K562 (cell line): ENCODE data around the gene GMEB1. TPM values are rescaled to one million over a fixed set of nuclear protein-coding genes. Genes with fewer than 3 reads are reported as not detected.

Source experiments
- BRF1 ChIP-seq: IDR thresholded peaks from 3 replicates; pipeline ENCODE4 v1.6.1; 2011; ENCODE audit warnings: borderline replicate concordance, mild to moderate bottlenecking; ENCODE audit not compliant: insufficient read length; ENCODE audit errors: extremely low read depth
- EZH2 ChIP-seq: IDR thresholded peaks from 2 replicates; pipeline ENCODE4 v1.6.1; 2012; ENCODE audit warnings: low read depth, mild to moderate bottlenecking, inconsistent platforms, low read length, borderline replicate concordance
- FOXK1 ChIP-seq: sonication (generic); formaldehyde crosslinking; IDR thresholded peaks from 2 replicates; pipeline ENCODE4 v1.8.0; 2022; ENCODE audit warnings: missing genetic modification reagents, mild to moderate bottlenecking, borderline replicate concordance
- FOXK2 ChIP-seq, 2 experiments: fragments of 450-650 bp; IDR thresholded peaks in 1 of 2; conservative IDR thresholded peaks in 1 of 2; 2 replicates each; pipeline ENCODE4 v1.6.1; 2016; ENCODE audit warnings: low read depth in 2 of 2, mild to moderate bottlenecking in 1 of 2
- KLF1 ChIP-seq: fragments of 450-650 bp; IDR thresholded peaks from 2 replicates; pipeline ENCODE4 v1.6.1; 2016; ENCODE audit warnings: missing genetic modification characterization, missing compliant biosample characterization
- MLLT1 ChIP-seq, 2 experiments: fragments of 450-650 bp; IDR thresholded peaks; 2 replicates each; pipeline ENCODE4 v1.6.1; 2016
- PML ChIP-seq: IDR thresholded peaks from 2 replicates; pipeline ENCODE4 v1.6.1; 2012; ENCODE audit warnings: low read length, inconsistent platforms
- SRSF1 ChIP-seq: fragments of 200-400 bp; formaldehyde crosslinking; IDR thresholded peaks from 2 replicates; pipeline ENCODE4 v1.6.1; 2017; ENCODE audit warnings: mild to moderate bottlenecking, low read depth, low read length, moderate library complexity
- TEAD2 ChIP-seq: fragments of 450-650 bp; IDR thresholded peaks from 2 replicates; pipeline ENCODE4 v1.6.1; 2016; ENCODE audit warnings: missing genetic modification characterization, control low read depth, missing compliant biosample characterization
- ZBTB11 ChIP-seq, 3 experiments: fragments of 200-800 bp in 1 of 3; fragments of 250-450 bp in 1 of 3; fragments of 450-650 bp in 1 of 3; sonication (Bioruptor Pico) in 1 of 3; sonication (Bioruptor generic) in 1 of 3; formaldehyde crosslinking in 1 of 3; IDR thresholded peaks; 2 replicates each; pipeline versions ENCODE4 v1.6.1 to v1.8.0; 2016 to 2022; ENCODE audit warnings: mild to moderate bottlenecking in 2 of 3, missing genetic modification characterization in 2 of 3, missing compliant biosample characterization in 1 of 3, moderate library complexity in 1 of 3
- ZKSCAN3 ChIP-seq: fragments of 250-450 bp; sonication (Bioruptor Pico); IDR thresholded peaks from 2 replicates; pipeline ENCODE4 v1.4.0; 2020
- ZNF121 ChIP-seq: sonication (generic); formaldehyde crosslinking; conservative IDR thresholded peaks from 2 replicates; pipeline ENCODE4 v1.8.0; 2022; ENCODE audit warnings: missing genetic modification reagents
- ZNF408 ChIP-seq: fragments of 250-450 bp; sonication (Bioruptor Pico); IDR thresholded peaks from 2 replicates; pipeline ENCODE4 v1.4.0; 2020; ENCODE audit warnings: low read depth, mild to moderate bottlenecking, moderate library complexity
- ZNF584 ChIP-seq: fragments of 200-800 bp; sonication (Bioruptor generic); IDR thresholded peaks from 2 replicates; pipeline ENCODE4 v1.6.1; 2016; ENCODE audit warnings: low read depth, mild to moderate bottlenecking, missing genetic modification characterization, missing compliant biosample characterization
- ZNF780A ChIP-seq: fragments of 250-450 bp; sonication (Bioruptor Pico); IDR thresholded peaks from 2 replicates; pipeline ENCODE4 v1.5.0; 2021; ENCODE audit warnings: mild to moderate bottlenecking
- polyA plus RNA-seq, 8 experiments: library from polyadenylated mRNA; depleted of rRNA in 4 of 8; stranded (reverse) in 5 of 8; unstranded in 3 of 8; fragments of >200 nt; fragmentation: Nextera tagmentation in 2 of 8; fragmentation: Illumina TruSeq in 1 of 8; extraction: Ambion mirVana in 2 of 8; extraction: Trizol in 1 of 8; gene quantifications; 2 replicates each; pipeline versions ENCODE4 v1.2.1 to v1.2.3, GENCODE V29; 2011 to 2014; ENCODE audit warnings: inconsistent platforms in 1 of 8, missing spikeins in 1 of 8
- total RNA-seq, 7 experiments: library from RNA; depleted of rRNA in 6 of 7; stranded (reverse); fragments of >200 nt in 6 of 7; fragmentation: Illumina TruSeq in 2 of 7; extraction: Trizol in 2 of 7; gene quantifications; 2 replicates each; pipeline versions ENCODE4 v1.2.1 to v1.2.3, GENCODE V29; 2011 to 2021; ENCODE audit warnings: low replicate concordance in 1 of 7
- TF ChIP-seq, protein P1 (sequence below): fragments of 250-450 bp; sonication (Bioruptor Pico); IDR thresholded peaks from 2 replicates; pipeline ENCODE4 v1.5.1; 2021; ENCODE audit warnings: mild to moderate bottlenecking
- TF ChIP-seq, protein P2 (sequence below): fragments of 450-650 bp; formaldehyde crosslinking; IDR thresholded peaks from 2 replicates; pipeline ENCODE4 v1.4.0; 2020; ENCODE audit warnings: mild to moderate bottlenecking, moderate library complexity
- TF ChIP-seq, protein P3 (sequence below): fragments of 250-450 bp; sonication (Bioruptor Pico); IDR thresholded peaks from 2 replicates; pipeline ENCODE4 v1.4.0; 2020

GMEB1 gene
- total and polyA plus RNA-seq, 9 of the 15 experiments (the other 6 are each of a cell fraction or from before 2014, with no cell fraction given), result 6.6 to 17.5 (median 8.5) TPM

GRCh38 chr1:28648474-28649198 is 19.9 kb upstream of the GMEB1 start, which contains the start of gene RNU11 (continued):
- TF ChIP-seq PML, result peak; percentile 100
- TF ChIP-seq FOXK1, result peak; percentile 100
- TF ChIP-seq EZH2, result no peak; the same call in 1 of the 2 replicates
- TF ChIP-seq FOXK2 (conservative IDR thresholded peaks at IDR 0.05 in 1 of 2, IDR thresholded peaks at IDR 0.05 in 1 of 2; ENCODE audit: low read depth in 2 of 2), result peak; percentile 79 to 92
- TF ChIP-seq TEAD2, result peak; percentile 70
- TF ChIP-seq BRF1, result no peak
- TF ChIP-seq ZNF408 (CRISPR knock-in tag), result 0 out of 2 replicates have a peak, but pooled peaks have one; percentile 62
- TF ChIP-seq MLLT1 (IDR thresholded peaks at IDR 0.05), result peak; percentile 99 to 100
- no peak for TF ChIP-seq SRSF1
- TF ChIP-seq, protein P1, sequence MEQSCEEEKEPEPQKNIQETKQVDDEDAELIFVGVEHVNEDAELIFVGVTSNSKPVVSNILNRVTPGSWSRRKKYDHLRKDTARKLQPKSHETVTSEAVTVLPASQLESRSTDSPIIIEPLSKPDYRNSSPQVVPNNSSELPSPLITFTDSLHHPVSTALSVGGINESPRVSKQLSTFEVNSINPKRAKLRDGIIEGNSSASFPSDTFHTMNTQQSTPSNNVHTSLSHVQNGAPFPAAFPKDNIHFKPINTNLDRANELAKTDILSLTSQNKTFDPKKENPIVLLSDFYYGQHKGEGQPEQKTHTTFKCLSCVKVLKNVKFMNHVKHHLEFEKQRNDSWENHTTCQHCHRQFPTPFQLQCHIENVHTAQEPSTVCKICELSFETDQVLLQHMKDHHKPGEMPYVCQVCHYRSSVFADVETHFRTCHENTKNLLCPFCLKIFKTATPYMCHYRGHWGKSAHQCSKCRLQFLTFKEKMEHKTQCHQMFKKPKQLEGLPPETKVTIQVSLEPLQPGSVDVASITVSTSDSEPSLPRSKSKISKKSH (CRISPR knock-in tag), result peak; percentile 97
- no peak for TF ChIP-seq ZNF121
- peak in 1 of 3 experiments; percentile 80; a peak in 3 of 6 replicates for TF ChIP-seq ZBTB11 (CRISPR knock-in tag; IDR thresholded peaks at IDR 0.05)
- peak; percentile 86 for TF ChIP-seq ZNF584 (CRISPR knock-in tag)
- peak; percentile 11; the same call in 1 of the 2 replicates for TF ChIP-seq KLF1 (tag)
- TF ChIP-seq ZKSCAN3 (CRISPR knock-in tag), result no peak
- TF ChIP-seq ZNF780A (CRISPR knock-in tag), result peak; percentile 98
- TF ChIP-seq, protein P2, sequence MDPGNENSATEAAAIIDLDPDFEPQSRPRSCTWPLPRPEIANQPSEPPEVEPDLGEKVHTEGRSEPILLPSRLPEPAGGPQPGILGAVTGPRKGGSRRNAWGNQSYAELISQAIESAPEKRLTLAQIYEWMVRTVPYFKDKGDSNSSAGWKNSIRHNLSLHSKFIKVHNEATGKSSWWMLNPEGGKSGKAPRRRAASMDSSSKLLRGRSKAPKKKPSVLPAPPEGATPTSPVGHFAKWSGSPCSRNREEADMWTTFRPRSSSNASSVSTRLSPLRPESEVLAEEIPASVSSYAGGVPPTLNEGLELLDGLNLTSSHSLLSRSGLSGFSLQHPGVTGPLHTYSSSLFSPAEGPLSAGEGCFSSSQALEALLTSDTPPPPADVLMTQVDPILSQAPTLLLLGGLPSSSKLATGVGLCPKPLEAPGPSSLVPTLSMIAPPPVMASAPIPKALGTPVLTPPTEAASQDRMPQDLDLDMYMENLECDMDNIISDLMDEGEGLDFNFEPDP (CRISPR knock-in tag), result peak; percentile 98
- TF ChIP-seq, protein P3, sequence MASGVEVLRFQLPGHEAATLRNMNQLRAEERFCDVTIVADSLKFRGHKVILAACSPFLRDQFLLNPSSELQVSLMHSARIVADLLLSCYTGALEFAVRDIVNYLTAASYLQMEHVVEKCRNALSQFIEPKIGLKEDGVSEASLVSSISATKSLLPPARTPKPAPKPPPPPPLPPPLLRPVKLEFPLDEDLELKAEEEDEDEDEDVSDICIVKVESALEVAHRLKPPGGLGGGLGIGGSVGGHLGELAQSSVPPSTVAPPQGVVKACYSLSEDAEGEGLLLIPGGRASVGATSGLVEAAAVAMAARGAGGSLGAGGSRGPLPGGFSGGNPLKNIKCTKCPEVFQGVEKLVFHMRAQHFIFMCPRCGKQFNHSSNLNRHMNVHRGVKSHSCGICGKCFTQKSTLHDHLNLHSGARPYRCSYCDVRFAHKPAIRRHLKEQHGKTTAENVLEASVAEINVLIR (CRISPR knock-in tag), result no peak; the same call in none of the 2 replicates
